GM23338 (cell line): ENCODE data around the gene RFC5.

Experiments used
- TF ChIP-seq, protein P1 (sequence below): IDR thresholded peaks from one replicate; pipeline ENCODE4 v1.6.1; 2018; ENCODE audit warnings: antibody characterized with exemption; ENCODE audit not compliant: unreplicated experiment
- TF ChIP-seq, protein P2 (sequence below), 2 experiments: fragments of 200-600 bp in 1 of 2; sonication (generic) in 1 of 2; conservative IDR thresholded peaks; 2 replicates each; pipeline versions ENCODE4 v1.5.1 to v1.6.1; 2016 to 2017; ENCODE audit warnings: antibody characterized with exemption in 2 of 2, low read depth in 2 of 2, mild to moderate bottlenecking in 2 of 2, moderate library complexity in 1 of 2

DNA sequence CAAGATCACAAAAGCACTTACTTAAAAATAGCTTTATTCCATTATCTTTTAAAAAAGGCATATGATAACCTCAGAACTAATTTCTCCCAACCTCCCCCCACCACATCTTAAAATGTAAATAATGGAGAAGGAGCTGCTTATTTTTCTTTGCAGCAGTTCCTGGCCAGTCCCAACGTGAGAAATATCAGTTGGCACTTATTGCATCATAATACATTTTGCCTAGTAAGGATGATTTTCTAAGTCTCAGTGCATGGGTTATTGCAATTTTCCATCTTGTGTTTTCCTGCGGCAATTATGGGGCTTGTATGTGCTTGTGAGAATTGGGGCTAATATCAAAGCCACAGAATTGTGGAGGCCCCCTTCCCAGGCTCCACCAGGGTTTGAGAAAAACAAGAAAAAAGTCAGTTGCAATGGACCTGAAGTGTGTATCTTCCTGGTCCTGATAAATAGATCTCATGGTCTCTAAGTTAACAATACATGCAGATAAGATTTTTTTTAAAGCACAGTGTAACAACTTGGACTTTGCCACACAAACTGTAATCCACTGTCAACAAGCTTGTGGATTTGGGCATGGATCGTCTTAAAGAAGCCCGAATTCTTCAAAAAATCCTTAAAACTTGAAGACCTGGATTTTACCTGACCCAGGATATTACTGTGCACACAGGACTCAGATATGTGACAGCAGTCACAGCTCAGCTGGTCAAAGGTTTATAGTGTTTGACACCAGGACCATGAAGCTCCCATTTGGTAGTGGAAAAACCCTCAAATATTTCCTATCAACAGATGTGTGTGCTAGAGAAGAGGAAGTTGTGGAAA lies 47.3 kb downstream of the RFC5 start:
- TF ChIP-seq, protein P1, sequence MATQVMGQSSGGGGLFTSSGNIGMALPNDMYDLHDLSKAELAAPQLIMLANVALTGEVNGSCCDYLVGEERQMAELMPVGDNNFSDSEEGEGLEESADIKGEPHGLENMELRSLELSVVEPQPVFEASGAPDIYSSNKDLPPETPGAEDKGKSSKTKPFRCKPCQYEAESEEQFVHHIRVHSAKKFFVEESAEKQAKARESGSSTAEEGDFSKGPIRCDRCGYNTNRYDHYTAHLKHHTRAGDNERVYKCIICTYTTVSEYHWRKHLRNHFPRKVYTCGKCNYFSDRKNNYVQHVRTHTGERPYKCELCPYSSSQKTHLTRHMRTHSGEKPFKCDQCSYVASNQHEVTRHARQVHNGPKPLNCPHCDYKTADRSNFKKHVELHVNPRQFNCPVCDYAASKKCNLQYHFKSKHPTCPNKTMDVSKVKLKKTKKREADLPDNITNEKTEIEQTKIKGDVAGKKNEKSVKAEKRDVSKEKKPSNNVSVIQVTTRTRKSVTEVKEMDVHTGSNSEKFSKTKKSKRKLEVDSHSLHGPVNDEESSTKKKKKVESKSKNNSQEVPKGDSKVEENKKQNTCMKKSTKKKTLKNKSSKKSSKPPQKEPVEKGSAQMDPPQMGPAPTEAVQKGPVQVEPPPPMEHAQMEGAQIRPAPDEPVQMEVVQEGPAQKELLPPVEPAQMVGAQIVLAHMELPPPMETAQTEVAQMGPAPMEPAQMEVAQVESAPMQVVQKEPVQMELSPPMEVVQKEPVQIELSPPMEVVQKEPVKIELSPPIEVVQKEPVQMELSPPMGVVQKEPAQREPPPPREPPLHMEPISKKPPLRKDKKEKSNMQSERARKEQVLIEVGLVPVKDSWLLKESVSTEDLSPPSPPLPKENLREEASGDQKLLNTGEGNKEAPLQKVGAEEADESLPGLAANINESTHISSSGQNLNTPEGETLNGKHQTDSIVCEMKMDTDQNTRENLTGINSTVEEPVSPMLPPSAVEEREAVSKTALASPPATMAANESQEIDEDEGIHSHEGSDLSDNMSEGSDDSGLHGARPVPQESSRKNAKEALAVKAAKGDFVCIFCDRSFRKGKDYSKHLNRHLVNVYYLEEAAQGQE, result no peak
- TF ChIP-seq, protein P2, sequence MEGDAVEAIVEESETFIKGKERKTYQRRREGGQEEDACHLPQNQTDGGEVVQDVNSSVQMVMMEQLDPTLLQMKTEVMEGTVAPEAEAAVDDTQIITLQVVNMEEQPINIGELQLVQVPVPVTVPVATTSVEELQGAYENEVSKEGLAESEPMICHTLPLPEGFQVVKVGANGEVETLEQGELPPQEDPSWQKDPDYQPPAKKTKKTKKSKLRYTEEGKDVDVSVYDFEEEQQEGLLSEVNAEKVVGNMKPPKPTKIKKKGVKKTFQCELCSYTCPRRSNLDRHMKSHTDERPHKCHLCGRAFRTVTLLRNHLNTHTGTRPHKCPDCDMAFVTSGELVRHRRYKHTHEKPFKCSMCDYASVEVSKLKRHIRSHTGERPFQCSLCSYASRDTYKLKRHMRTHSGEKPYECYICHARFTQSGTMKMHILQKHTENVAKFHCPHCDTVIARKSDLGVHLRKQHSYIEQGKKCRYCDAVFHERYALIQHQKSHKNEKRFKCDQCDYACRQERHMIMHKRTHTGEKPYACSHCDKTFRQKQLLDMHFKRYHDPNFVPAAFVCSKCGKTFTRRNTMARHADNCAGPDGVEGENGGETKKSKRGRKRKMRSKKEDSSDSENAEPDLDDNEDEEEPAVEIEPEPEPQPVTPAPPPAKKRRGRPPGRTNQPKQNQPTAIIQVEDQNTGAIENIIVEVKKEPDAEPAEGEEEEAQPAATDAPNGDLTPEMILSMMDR (conservative IDR thresholded peaks at IDR 0.05; ENCODE audit: low read depth in 2 of 2), result no peak
